Activated CD4-positive, alpha-beta T cell treated with anti-CD3 and anti-CD28 coated beads, Interleukin-2, Interleukin-6, amounts not matched to agents 100 ng/mL and 50 ng/mL, durations not matched to agents 16 hours and 8 hours (primary cell): ENCODE data around the gene NCAM2.

Experiments
- DNase-seq: peaks from one replicate; pipeline ENCODE4 v3.0.0-alpha.2; 2020

Gene NCAM2

GRCh38 chr21:21466752-21467151 is 468.5 kb downstream of the NCAM2 start:
- DNase-seq = no peak

DNA sequence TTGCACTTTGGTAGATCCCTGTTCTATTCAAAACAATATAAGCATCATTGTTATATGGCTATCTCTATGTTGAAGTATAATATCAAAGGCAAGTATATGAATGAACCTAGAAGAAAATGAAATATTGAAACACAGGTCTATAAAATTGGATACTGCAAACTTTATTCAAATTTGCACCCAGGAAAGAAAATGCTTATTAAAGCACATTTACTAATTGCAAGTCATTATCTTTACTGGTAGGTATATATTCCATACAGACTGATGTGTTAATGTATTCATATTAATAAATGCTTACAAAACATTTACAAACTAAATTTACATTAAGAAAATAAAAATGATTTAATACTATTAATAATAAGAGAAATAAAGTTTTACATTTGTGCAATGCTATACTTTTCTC is 469.8 kb downstream of the NCAM2 start:
- DNase-seq = no peak

DNA sequence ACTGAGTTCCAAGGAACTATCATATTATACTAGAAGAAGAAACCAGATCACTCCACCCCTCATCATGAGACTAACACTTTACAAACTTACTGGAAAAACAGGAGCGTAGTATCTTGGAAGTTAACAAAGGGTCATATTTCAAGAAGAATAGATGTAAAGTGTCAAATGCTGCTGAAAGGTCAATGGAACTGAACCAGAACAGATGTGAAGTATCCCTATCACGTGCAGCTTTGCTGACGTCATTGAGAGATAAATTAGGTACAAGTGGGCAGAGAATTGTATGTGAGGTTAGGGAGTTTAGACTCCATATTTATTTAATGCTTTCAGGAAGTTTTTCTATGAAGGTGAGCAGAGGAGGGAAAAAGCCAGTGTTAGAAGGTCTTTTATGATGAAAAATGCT is 483.0 kb downstream of the NCAM2 start:
- DNase-seq = no peak

GRCh38 chr21:21508859-21509258 is 510.6 kb downstream of the NCAM2 start:
- no peak for DNase-seq

- no peak for DNase-seq
These were observed 532.5 kb downstream of the NCAM2 start for GRCh38 chr21:21530680-21531079.

- DNase-seq = no peak
These were observed 549.3 kb downstream of the NCAM2 start for GRCh38 chr21:21547368-21547953.

- no peak for DNase-seq
These were observed 561.3 kb downstream of the NCAM2 start for GRCh38 chr21:21559285-21560045.
